ENCODE data around the gene RNFT2. TPM values are rescaled to one million over a fixed set of nuclear protein-coding genes. Genes with fewer than 3 reads are reported as not detected.
"Not testable (repeated sequence)": the region's sequence is repeated elsewhere in the genome, so short reads cannot be mapped to it uniquely, and the experiment has no call there.

Gene RNFT2
- total RNA-seq, 4 donors from 2014 or later: 0.68 to 1.2 (median 1.2) TPM; not detected in 1

DNA sequence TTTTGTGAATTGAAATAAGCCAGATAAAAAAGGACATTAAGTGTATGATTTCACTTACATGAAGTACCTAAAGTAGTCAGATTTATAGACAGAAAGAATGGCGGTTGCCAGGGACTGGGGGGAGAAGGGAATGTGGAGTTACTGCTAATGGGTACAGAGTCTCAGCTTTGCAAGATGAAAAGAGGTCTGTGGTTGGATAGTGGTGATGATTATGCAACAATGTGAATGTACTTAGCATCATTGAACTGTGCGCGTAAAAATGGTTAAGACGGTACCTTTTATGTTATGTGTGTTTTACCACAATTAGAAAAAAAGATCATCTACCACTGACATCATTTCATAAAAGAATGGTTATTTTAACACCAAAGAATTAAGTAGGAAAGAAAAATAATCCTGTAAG lies 35.9 kb downstream of the RNFT2 start:
- TF ChIP-seq POLR2A (IDR thresholded peaks at IDR 0.05): no peak
- TF ChIP-seq, protein P1, sequence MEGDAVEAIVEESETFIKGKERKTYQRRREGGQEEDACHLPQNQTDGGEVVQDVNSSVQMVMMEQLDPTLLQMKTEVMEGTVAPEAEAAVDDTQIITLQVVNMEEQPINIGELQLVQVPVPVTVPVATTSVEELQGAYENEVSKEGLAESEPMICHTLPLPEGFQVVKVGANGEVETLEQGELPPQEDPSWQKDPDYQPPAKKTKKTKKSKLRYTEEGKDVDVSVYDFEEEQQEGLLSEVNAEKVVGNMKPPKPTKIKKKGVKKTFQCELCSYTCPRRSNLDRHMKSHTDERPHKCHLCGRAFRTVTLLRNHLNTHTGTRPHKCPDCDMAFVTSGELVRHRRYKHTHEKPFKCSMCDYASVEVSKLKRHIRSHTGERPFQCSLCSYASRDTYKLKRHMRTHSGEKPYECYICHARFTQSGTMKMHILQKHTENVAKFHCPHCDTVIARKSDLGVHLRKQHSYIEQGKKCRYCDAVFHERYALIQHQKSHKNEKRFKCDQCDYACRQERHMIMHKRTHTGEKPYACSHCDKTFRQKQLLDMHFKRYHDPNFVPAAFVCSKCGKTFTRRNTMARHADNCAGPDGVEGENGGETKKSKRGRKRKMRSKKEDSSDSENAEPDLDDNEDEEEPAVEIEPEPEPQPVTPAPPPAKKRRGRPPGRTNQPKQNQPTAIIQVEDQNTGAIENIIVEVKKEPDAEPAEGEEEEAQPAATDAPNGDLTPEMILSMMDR (IDR thresholded peaks at IDR 0.05): no peak
- no peak for DNase-seq (ENCODE audit: low spot score in 2 of 2)
- H3K4me3 ChIP-seq (ENCODE audit: low read depth, poor library complexity, severe bottlenecking): no peak overlapping the region
- WGBS, 2 donors: 69 to 86% methylated on average over 4 of the region's 4 CpGs
- intact Hi-C loops (cut with DNase I; ENCODE audit: low total_unique reads): no loop called here

DNA sequence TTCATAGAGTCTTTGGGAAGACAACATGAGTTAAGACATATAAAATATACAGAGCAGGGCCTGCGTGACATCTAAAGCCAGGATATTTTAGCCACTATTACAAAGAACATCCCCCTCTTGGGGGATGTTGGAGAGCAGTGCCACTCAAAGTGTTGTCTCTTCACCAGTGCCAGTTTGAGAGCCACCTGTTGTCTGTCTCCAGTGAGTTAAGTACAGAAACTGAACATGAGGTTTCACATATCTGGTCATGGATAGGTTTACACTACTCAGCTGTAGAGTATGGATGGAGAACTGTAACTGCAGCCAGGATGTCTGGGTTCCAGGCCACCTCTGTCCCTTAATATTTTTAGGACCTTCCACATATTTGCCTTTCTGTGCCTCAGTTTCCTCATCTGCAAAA lies 39.1 kb downstream of the RNFT2 start:
- 94 to 100% methylated on average over 1 of the region's 1 CpG for WGBS, 2 donors
- no peak for DNase-seq (ENCODE audit: low spot score in 2 of 2)
- H3K4me3 ChIP-seq (ENCODE audit: low read depth, poor library complexity, severe bottlenecking): no peak overlapping the region
- intact Hi-C loops (cut with DNase I; ENCODE audit: low total_unique reads): no loop called here
- no peak for TF ChIP-seq POLR2A (IDR thresholded peaks at IDR 0.05)
- TF ChIP-seq, protein P1 (IDR thresholded peaks at IDR 0.05): no peak

DNA sequence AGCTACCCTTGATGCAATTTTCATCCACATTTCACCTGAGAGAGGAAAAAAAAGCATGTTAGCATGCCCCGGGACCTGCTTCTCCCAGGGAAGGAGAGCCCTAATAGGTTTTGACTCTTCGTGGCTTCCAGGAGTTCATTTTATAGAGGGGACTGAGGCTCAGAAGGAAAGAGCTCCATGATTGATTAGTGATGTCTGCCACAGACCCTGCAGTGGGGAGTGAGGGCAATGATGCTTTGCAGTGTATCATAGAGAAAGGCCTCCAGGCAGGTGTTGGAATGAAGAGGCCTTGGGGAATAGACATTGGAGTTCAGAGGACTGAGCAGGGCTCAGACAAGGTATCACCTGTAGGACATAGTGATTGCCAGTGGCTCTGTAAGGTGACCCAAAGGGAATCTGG lies 41.5 kb downstream of the RNFT2 start:
- intact Hi-C loops (cut with DNase I; ENCODE audit: low total_unique reads): no loop called here
- WGBS, 2 donors: 93 to 94% methylated on average over 2 of the region's 2 CpGs
- TF ChIP-seq, protein P1 (IDR thresholded peaks at IDR 0.05): no peak
- no peak for TF ChIP-seq POLR2A (IDR thresholded peaks at IDR 0.05)
- DNase-seq (ENCODE audit: low spot score in 2 of 2): no peak
- no peak overlapping the region for H3K4me3 ChIP-seq (ENCODE audit: low read depth, poor library complexity, severe bottlenecking)

DNA sequence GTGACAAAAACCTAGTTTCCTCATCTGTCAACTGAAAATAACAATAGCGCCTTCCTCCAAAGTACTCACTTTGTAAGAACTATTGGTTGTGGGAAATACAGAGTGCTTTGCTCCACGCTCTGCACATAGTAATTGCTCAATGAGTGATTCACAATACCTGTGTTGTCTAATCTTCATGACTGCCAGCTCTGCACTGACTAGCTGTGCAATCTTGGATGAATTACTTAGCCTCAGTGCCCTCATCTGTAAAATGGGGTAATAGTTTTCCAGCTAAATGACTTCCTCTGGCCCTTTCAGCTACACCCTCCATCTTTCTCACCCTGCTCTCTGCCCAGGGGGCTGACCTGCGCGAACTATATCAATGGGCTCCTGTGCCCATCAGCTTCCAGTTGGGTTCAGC lies 42.8 kb downstream of the RNFT2 start:
- DNase-seq (ENCODE audit: low spot score in 2 of 2): no peak
- intact Hi-C loops (cut with DNase I; ENCODE audit: low total_unique reads): no loop called here
- no peak overlapping the region for H3K4me3 ChIP-seq (ENCODE audit: low read depth, poor library complexity, severe bottlenecking)
- TF ChIP-seq POLR2A (IDR thresholded peaks at IDR 0.05): no peak
- TF ChIP-seq, protein P1 (IDR thresholded peaks at IDR 0.05): no peak
- 74 to 93% methylated on average over 4 of the region's 4 CpGs for WGBS, 2 donors

DNA sequence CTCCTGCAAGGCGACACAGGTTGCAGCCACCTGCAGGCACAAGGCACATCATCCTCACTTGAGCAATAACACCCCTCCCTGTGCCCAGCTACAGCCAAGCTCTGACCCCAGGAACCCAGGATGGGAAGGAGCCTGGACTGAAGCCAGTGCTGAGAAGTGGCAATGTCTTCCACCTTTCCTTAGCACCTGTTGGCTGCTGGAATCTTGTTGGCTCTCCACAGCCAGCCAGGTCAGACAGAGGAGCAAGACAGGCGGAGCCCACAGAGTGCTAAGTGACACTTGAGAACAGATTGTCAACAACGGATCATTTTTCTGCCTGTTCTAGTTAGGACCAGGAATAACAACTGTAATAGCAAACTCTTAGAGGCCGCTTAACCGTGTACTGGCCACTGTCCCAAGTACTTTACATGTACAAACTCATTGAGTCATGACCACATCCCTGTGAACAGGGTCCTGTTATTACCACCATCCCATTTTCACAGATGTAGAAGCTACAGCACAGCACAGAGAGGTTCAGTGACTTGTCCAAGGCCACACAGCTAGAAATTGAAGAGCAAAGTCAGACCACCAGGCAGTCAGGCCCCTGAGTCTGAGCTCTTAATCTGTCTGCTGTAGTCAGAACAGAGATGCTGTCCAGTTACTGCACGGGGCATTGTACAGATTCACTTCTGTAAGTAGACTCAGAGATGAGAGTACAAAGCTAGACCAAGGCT lies 45.6 kb downstream of the RNFT2 start:
- intact Hi-C loops (cut with DNase I; ENCODE audit: low total_unique reads): no loop called here
- TF ChIP-seq POLR2A (IDR thresholded peaks at IDR 0.05): no peak
- TF ChIP-seq, protein P1 (IDR thresholded peaks at IDR 0.05): no peak
- DNase-seq (ENCODE audit: low spot score in 2 of 2): no peak
- H3K4me3 ChIP-seq (ENCODE audit: low read depth, poor library complexity, severe bottlenecking): no peak overlapping the region
- 91 to 93% methylated on average over 6 of the region's 6 CpGs for WGBS, 2 donors

DNA sequence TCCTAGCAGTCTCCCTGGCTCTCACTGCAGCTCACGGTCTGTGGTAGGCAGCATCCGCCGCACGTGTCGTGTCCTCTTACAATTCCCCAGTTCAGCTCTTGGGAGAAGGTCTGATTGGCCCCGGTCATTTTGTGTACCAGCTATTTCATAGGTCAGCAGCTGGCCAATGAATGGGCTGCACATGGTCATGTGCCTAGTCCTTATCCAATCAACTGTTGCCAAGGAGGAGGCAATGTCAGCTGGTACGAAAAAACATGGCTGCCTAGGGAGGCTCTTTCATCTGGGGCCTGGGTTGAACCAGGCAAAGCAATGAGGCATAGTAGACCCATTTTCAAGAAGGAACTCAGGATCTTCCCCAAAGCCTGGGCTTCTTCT lies 46.1 kb downstream of the RNFT2 start:
- 95% methylated on average over 7 of the region's 7 CpGs for WGBS, 2 donors
- H3K4me3 ChIP-seq (ENCODE audit: low read depth, poor library complexity, severe bottlenecking): no peak overlapping the region
- no peak for DNase-seq (ENCODE audit: low spot score in 2 of 2)
- no peak for TF ChIP-seq POLR2A (IDR thresholded peaks at IDR 0.05)
- TF ChIP-seq, protein P1 (IDR thresholded peaks at IDR 0.05): no peak
- intact Hi-C loops (cut with DNase I; ENCODE audit: low total_unique reads): no loop called here

DNA sequence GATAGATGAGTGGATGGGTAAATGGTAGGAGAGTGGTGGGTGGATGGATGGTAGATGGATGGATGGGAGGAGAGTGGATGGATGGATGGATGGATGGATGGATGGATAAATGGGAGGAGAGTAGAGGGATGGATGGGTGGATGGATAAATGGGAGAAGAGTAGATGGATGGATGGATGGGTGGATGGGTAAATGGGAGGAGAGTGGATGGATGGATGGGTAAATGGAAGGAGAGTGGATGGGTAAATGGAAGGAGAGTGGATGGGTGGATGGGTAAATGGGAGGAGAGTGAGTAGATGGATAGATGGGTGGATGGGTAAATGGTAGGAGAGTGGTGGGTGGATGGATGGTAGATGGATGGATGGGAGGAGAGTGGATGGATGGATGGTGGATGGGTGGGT lies 51.4 kb downstream of the RNFT2 start:
- intact Hi-C loops (cut with DNase I; ENCODE audit: low total_unique reads); H3K4me3 ChIP-seq (ENCODE audit: low read depth, poor library complexity, severe bottlenecking): not testable (repeated sequence)

More for the DNA sequence above, 51.4 kb downstream of the RNFT2 start:
- DNase-seq (ENCODE audit: low spot score in 2 of 2): not testable (repeated sequence)

Data from lower leg skin (tissue), 4 donors.